ENCODE data around the gene EEIG2. TPM values are rescaled to one million over a fixed set of nuclear protein-coding genes. Genes with fewer than 3 reads are reported as not detected.
"Not testable (repeated sequence)": the region's sequence is repeated elsewhere in the genome, so short reads cannot be mapped to it uniquely, and the experiment has no call there.

Gene EEIG2
- total RNA-seq, 1 experiment from 2014 or later = 26.7 TPM

DNA sequence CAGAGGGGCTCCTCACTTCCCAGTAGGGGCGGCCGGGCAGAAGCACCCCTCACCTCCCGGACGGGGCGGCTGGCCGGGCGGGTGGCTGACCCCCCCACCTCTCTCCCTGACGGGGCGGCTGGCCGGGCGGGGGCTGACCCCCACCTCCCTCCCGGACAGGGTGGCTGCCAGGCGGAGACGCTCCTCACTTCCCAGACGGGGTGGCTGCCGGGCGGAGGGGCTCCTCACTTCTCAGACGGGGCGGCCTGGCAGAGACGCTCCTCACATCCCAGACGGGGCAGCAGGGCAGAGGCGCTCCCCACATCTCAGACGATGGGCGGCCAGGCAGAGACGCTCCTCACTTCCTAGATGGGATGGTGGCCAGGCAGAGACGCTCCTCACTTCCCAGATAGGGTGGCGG, 23.9 kb upstream of the EEIG2 start:
- not testable (repeated sequence) for H3K9me3 ChIP-seq, H3K27me3 ChIP-seq, H3K36me3 ChIP-seq, H3K4me3 ChIP-seq, DNase-seq

GRCh38 chr1:108536791-108537190, 23.1 kb upstream of the EEIG2 start:
- H3K4me3 ChIP-seq, DNase-seq, H3K27me3 ChIP-seq, H3K36me3 ChIP-seq, H3K9me3 ChIP-seq: not testable (repeated sequence)

DNA sequence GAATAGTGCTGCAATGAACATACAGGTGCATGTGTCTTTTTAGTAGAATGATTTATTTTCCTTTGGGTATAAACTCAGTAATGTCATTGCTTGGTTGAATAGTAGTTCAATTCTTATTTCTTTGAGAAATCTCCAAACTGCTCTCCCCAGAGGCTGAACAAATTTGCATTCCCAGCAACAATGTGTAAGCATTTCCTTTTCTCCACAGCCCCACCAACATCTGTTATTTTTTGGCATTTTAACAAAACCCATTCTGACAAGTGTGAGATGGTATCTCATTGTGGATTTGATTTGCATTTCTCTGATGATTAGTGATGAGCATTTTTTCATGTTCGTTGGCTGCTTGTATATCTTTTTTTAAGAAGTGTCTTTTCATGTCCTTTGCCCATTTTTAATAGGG, 21.9 kb upstream of the EEIG2 start:
- no peak for DNase-seq

DNA sequence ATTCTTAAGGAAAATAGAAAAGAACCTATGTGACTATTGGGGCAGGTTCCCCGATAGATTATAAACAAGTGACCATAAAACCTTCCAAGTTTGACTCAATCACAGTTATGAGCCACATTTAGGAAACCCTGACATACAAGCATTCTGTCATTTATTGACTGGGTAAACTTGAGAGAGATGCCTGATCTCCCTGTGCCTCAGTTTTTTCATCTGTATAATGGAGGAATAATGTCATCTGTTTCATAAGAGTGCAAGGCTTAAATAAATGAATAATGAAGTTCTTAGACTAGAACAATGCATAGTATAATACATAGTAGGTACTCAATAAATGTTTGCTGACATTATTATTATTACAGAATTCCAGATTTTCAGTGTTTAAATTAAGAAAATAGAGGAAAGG, 18.9 kb upstream of the EEIG2 start:
- no peak for DNase-seq
- H3K27me3 ChIP-seq = peaks cover 6% of the 10 kb centered on the region; the same call in 1 of the 2 replicates
- no peaks in the 10 kb centered on the region for H3K36me3 ChIP-seq

More for the DNA sequence above, 21.9 kb upstream of the EEIG2 start:
- Histone ChIP-seq H3K9me3 (no peaks in the 10 kb centered on the region; the same call in 1 of the 2 replicates), H3K27me3 (no peaks in the 10 kb centered on the region), H3K4me3 (no peak overlapping the region), H3K36me3 (no peaks in the 10 kb centered on the region)

DNA sequence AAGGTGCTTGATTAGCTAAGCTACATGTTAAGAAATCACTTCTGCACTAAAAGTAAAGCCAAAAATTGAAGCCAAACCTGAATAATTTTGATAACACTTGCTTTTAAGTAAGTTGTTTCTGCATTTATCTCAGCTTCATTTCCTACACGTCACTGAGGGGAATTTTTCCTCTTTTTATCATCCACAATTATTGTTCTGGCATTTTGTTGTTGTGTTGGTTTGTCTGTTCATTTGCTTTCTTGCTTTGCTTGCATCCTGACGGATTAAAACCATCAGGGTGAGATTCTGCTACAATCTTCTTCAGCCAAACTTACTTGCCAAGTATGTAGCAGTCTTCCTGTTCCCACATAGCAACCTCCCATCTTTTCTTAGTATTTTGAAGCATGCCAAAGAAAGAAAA, 18.0 kb upstream of the EEIG2 start:
- Histone ChIP-seq H3K4me3 (no peak overlapping the region), H3K36me3 (no peaks in the 10 kb centered on the region), H3K27me3 (peaks cover 6% of the 10 kb centered on the region; the same call in 1 of the 2 replicates), H3K9me3 (no peaks in the 10 kb centered on the region; the same call in 1 of the 2 replicates)
- DNase-seq = no peak

More for the DNA sequence above, 18.9 kb upstream of the EEIG2 start:
- H3K9me3 ChIP-seq = no peaks in the 10 kb centered on the region; the same call in 1 of the 2 replicates
- H3K4me3 ChIP-seq = no peak overlapping the region

DNA sequence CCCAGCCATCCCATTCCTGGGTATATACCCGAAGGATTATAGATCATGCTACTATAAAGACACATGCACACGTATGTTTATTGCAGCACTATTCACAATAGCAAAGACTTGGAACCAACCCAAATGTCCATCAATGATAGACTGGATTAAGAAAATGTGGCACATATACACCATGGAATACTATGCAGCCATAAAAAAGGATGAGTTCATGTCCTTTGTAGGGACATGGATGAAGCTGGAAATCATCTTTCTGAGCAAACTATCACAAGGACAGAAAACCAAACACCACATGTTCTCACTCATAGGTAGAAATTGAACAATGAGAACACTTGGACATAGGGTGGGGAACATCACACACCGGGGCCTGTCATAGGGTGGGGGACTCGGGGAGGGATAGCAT, 12.4 kb upstream of the EEIG2 start:
- DNase-seq, H3K36me3 ChIP-seq, H3K27me3 ChIP-seq, H3K4me3 ChIP-seq, H3K9me3 ChIP-seq: not testable (repeated sequence)

- Histone ChIP-seq H3K36me3 (no peaks in the 10 kb centered on the region), H3K4me3 (no peak overlapping the region), H3K27me3 (no peaks in the 10 kb centered on the region), H3K9me3 (no peaks in the 10 kb centered on the region)
- no peak for DNase-seq
Measured at GRCh38 chr1:108551137-108551862, 8.6 kb upstream of the EEIG2 start.

- H3K9me3 ChIP-seq = no peaks in the 10 kb centered on the region
- no peaks in the 10 kb centered on the region for H3K36me3 ChIP-seq
- no peaks in the 10 kb centered on the region for H3K27me3 ChIP-seq
- no peak overlapping the region for H3K4me3 ChIP-seq
- DNase-seq = no peak
Measured at GRCh38 chr1:108553905-108554304, 6.0 kb upstream of the EEIG2 start.

- Histone ChIP-seq H3K4me3 (no peak overlapping the region), H3K27me3 (no peaks in the 10 kb centered on the region), H3K9me3 (no peaks in the 10 kb centered on the region), H3K36me3 (no peaks in the 10 kb centered on the region)
- DNase-seq = no peak
Measured at GRCh38 chr1:108554682-108555427, 5.0 kb upstream of the EEIG2 start.

DNA sequence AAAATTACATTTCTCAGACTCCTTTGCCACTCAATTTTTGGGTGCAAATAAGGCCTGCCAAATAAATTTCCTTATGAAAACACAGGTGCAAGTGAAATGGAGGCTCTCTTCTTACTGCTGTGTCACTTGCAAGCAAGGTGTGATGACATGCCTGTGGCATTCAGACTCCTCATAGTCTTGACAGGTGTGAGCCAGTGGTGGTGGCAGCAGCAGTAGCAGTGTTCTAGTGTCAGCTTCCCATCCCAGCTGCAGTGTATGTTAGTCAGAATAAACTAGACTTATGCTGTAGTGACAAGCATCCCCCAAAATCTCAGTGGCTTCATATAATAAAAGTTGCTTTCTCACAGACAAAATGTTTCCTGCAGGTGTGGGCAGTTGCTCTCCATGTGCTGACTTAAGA, 3.8 kb upstream of the EEIG2 start:
- DNase-seq = no peak
- Histone ChIP-seq H3K36me3 (no peaks in the 10 kb centered on the region), H3K4me3 (no peak overlapping the region), H3K9me3 (no peaks in the 10 kb centered on the region), H3K27me3 (no peaks in the 10 kb centered on the region)

DNA sequence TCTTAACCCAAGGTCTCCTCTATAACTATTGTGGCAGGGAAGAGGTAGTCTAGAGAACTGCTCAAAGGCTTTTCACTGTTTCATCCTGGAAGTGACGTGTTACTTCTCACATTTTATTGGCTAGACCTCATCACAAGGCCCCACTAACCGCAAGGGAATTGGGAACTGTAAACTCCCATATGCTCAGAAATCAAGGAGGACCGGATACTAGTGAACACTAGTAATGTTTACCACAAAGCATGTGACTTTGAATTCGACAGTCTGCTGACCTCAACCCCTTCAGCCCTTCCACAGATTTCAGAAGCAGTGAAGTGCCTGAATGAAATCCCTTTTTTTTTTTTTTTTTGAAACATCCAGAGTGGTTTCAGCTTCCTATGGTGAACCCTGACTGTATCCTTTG, 3.4 kb upstream of the EEIG2 start:
- H3K9me3 ChIP-seq = no peaks in the 10 kb centered on the region
- no peaks in the 10 kb centered on the region for H3K36me3 ChIP-seq
- no peak overlapping the region for H3K4me3 ChIP-seq
- no peaks in the 10 kb centered on the region for H3K27me3 ChIP-seq
- no peak for DNase-seq

- Histone ChIP-seq H3K4me3 (no peak overlapping the region), H3K36me3 (no peaks in the 10 kb centered on the region), H3K27me3 (no peaks in the 10 kb centered on the region), H3K9me3 (no peaks in the 10 kb centered on the region)
- DNase-seq = no peak
Measured at GRCh38 chr1:108557296-108557695, 2.6 kb upstream of the EEIG2 start.

GRCh38 chr1:108560189-108560873, 431 bp downstream of the EEIG2 start:
- peak overlapping the region; percentile 69 for H3K4me3 ChIP-seq
- H3K36me3 ChIP-seq = no peaks in the 10 kb centered on the region
- no peaks in the 10 kb centered on the region for H3K27me3 ChIP-seq
- no peaks in the 10 kb centered on the region for H3K9me3 ChIP-seq
- DNase-seq = peak; percentile 49

DNA sequence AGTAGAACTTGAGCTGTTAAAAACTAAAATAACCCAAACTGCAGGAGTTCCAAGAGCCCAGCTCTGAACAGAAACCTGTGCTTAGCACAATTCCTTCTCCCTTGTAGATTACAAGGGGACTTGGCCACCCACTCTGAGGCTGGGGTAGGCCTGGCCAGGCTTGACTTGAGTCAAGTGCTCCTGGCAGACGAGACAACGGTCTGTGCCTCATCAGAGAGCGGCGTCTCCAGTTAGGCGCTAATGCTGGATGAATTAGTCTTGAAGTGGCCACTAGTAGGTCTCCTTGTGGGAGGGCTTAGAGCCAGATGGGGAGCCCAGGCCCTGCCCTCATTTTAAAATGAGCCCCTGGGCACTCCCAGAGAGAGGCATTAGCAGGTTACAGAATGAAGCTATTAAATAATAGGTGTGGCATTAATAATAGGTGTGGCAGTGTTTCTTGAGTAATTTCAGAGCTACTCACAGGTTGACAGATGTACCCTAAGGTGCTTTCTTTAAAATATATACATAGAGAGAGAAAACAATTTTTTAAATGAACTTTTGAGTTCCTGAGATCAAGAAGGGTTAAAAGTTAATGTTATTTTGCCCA, 1.1 kb downstream of the EEIG2 start:
- H3K9me3 ChIP-seq = no peaks in the 10 kb centered on the region
- no peaks in the 10 kb centered on the region for H3K36me3 ChIP-seq
- H3K4me3 ChIP-seq = peak overlapping the region; percentile 69
- peak; percentile 93 for DNase-seq
- H3K27me3 ChIP-seq = no peaks in the 10 kb centered on the region

GRCh38 chr1:108561689-108562326, 1.9 kb downstream of the EEIG2 start:
- H3K4me3 ChIP-seq = peak overlapping the region; percentile 69
- no peaks in the 10 kb centered on the region for H3K36me3 ChIP-seq
- DNase-seq = peak; percentile 62
- H3K27me3 ChIP-seq = no peaks in the 10 kb centered on the region
- H3K9me3 ChIP-seq = no peaks in the 10 kb centered on the region

DNA sequence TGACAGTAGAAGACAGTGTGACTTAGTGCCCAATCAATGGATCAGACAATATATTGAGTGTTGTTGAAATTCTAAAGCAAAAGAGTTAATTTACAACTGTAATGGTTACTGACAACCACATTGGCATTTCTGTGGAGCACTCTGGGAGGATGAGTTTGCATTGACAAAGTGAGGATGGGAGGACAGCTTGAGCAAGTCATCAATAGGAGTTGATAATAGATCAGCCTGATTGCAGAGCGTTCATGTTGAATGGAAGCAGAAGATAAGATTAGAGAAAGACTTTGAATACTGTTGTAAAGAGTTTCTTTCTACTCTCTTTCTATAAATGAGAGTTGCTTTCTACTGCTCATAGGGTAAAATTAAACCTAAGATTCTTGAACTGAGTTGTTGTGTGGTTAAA, 3.9 kb downstream of the EEIG2 start:
- Histone ChIP-seq H3K4me3 (no peak overlapping the region), H3K36me3 (no peaks in the 10 kb centered on the region), H3K9me3 (no peaks in the 10 kb centered on the region), H3K27me3 (no peaks in the 10 kb centered on the region)
- DNase-seq = no peak

- no peaks in the 10 kb centered on the region for H3K27me3 ChIP-seq
- no peak for DNase-seq
- H3K9me3 ChIP-seq = no peaks in the 10 kb centered on the region
- no peaks in the 10 kb centered on the region for H3K36me3 ChIP-seq
- no peak overlapping the region for H3K4me3 ChIP-seq
Measured at GRCh38 chr1:108565081-108565480, 5.2 kb downstream of the EEIG2 start.

Measured in MG63 (cell line).